Pancreas (tissue), 10 donors: ENCODE data around the gene TSPO2. TPM values are rescaled to one million over a fixed set of nuclear protein-coding genes. Genes with fewer than 3 reads are reported as not detected.
"Not testable (repeated sequence)": the region's sequence is repeated elsewhere in the genome, so short reads cannot be mapped to it uniquely, and the experiment has no call there.

ENCODE experiments used
- ATAC-seq, 4 donors: fragments of 200-7000 bp; cut with Tn5 transposase; one replicate each; pipeline versions ENCODE4 v1.8.0 to v1.9.1; 2020; ENCODE audit warnings: mild to moderate bottlenecking in 4 of 4, moderate library complexity in 4 of 4
- DNase-seq, 6 donors: peaks; one replicate each; pipeline ENCODE4 v3.0.0-alpha.2; 2020
- FAIRE-seq: peaks from 2 replicates; lab custom pipeline; 2012; peaks lifted over from hg19 to GRCh38; lab: Jason Lieb, UNC
- H3K27ac ChIP-seq, 4 donors: fragments of 200-600 bp; sonication (generic); 1 replicate in 3 of 4; 2 replicates in 1 of 4; pipeline versions ENCODE4 v1.5.0 to v1.8.0; 2020
- H3K27me3 ChIP-seq, 4 donors: fragments of 200-600 bp; one replicate each; pipeline ENCODE4 v1.8.0; 2021
- H3K36me3 ChIP-seq, 3 donors: fragments of 200-600 bp; sonication (generic) in 1 of 3; one replicate each; pipeline versions ENCODE4 v1.5.0 to v1.8.0; 2020 to 2021
- H3K4me1 ChIP-seq, 3 donors: fragments of 200-600 bp; one replicate each; pipeline ENCODE4 v1.8.0; 2021
- H3K4me3 ChIP-seq, 4 donors: fragments of 200-600 bp; sonication (generic) in 2 of 4; one replicate each; pipeline versions ENCODE4 v1.5.0 to v1.8.0; 2020 to 2021
- H3K9me3 ChIP-seq, 4 donors: fragments of 200-600 bp; one replicate each; pipeline ENCODE4 v1.8.0; 2021
- WGBS, 2 donors: extraction: QIAGEN DNeasy Blood & Tissue Kit; methylation state at CpG; one replicate each; pipeline ENCODE4 v1.1.7; 2013; 5-methylcytosine and 5-hydroxymethylcytosine counted together
- intact Hi-C, 3 donors: fragments of 100-400 bp; cut with DNase I; formaldehyde crosslinking; loops; one replicate each; pipeline versions ENCODE4 v1.11.1 to v1.14.2; 2022
- polyA plus RNA-seq, 2 donors: library from polyadenylated mRNA; stranded (reverse); fragments of 200-250 nt; gene quantifications; one replicate each; pipeline ENCODE4 v1.2.3, GENCODE V29; 2013
- total RNA-seq, 6 donors: library from RNA; stranded (reverse); fragmentation: NEBNext Ultra II Directional in 4 of 6; extraction: Animal tissue kit (Norgen Biotek cat#: 25700) in 4 of 6; gene quantifications; one replicate each; pipeline versions ENCODE4 v1.2.1 to v1.2.4, GENCODE V29; 2021 to 2023
- TF ChIP-seq, protein P1 (sequence below), 4 donors: fragments of 200-600 bp; sonication (generic) in 3 of 4; IDR thresholded peaks; one replicate each; pipeline versions ENCODE4 v1.5.0 to v1.8.0; 2021; ENCODE audit warnings: antibody characterized with exemption in 4 of 4
- donor health status: healthy with polysubstance abuse.
- donor health status: DM: no; HTN: no; CAD: no; lungs with moderate emphysema.
- donor health status: DM: no; HTN: no; CAD: no.
- donor health status: control.
- donor health status: control.
- donor health status: Bipolar disorder and iron deficiency.
- donor health status: DM: yes; HTN: yes; CAD: no.
- donor health status: DM: no; HTN: no; CAD: no.
- donor health status: DM: no; HTN: no; CAD: no.
- donor health status: DM: yes; HTN: yes; CAD: no.

Gene TSPO2
- total and polyA plus RNA-seq, 8 donors: 0.12 to 0.42 (median 0.28) TPM; not detected in 5

DNA sequence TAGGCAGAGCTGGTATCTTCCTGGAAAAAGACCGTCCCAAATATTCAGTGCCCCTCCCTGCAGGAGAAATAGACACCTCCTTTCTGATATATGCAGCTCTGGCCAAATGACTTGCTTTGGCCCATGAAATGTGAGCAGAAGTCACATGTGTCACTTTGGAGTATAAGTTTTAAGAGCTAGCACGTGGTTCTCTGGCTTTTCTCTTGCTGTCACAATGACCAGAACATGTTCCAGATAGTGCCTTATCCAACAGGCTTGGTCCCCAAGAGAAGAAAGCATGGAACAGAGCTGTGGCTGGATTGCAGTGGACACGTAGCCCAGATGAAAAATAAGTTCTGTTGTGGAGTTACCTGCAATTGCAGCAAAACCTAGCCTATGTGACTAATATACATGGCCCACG lies 43.6 kb upstream of the TSPO2 start:
- peak in 1 of 6 donors; percentile 21 for DNase-seq
- H3K4me1 ChIP-seq: peaks cover 55 to 64% (median 60%) of the 10 kb centered on the region in 3 donors
- FAIRE-seq: no peak
- no peaks in the 10 kb centered on the region for H3K36me3 ChIP-seq
- peak overlapping the region; percentile 79 to 91 (median 89) for H3K27ac ChIP-seq
- peak; percentile 4 to 15 (median 8) for ATAC-seq
- H3K4me3 ChIP-seq: no peak overlapping the region
- TF ChIP-seq, protein P1, sequence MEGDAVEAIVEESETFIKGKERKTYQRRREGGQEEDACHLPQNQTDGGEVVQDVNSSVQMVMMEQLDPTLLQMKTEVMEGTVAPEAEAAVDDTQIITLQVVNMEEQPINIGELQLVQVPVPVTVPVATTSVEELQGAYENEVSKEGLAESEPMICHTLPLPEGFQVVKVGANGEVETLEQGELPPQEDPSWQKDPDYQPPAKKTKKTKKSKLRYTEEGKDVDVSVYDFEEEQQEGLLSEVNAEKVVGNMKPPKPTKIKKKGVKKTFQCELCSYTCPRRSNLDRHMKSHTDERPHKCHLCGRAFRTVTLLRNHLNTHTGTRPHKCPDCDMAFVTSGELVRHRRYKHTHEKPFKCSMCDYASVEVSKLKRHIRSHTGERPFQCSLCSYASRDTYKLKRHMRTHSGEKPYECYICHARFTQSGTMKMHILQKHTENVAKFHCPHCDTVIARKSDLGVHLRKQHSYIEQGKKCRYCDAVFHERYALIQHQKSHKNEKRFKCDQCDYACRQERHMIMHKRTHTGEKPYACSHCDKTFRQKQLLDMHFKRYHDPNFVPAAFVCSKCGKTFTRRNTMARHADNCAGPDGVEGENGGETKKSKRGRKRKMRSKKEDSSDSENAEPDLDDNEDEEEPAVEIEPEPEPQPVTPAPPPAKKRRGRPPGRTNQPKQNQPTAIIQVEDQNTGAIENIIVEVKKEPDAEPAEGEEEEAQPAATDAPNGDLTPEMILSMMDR (IDR thresholded peaks at IDR 0.05): no peak
- intact Hi-C loops: no loop called here
- H3K9me3 ChIP-seq: no peaks in the 10 kb centered on the region
- H3K27me3 ChIP-seq: no peaks in the 10 kb centered on the region
- 34 to 40% methylated on average over 4 of the region's 4 CpGs for WGBS, 2 donors

DNA sequence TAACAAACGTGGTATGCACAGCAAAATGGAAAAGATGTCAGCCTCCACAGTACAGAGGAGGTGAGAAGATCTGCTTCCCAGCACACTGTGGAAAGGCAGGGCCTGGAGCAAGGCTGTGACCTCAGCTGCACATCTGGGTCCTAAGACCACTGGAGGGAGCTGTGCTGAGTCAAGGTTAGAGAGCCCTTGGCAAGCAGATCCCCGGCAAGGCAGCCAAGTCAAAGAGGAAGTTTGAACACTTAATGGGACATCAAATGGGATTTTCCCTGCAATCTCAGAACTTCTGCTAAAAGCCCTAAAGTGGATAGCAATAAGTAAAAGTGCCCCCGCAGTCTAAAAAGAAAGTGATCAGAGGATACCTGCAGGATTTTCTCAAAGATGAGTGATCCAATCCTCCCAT lies 42.7 kb upstream of the TSPO2 start:
- Histone ChIP-seq H3K36me3 (no peaks in the 10 kb centered on the region), H3K27me3 (no peaks in the 10 kb centered on the region), H3K9me3 (no peaks in the 10 kb centered on the region), H3K27ac (peak overlapping the region; percentile 79 to 91 (median 89)), H3K4me3 (no peak overlapping the region), H3K4me1 (peaks cover 47 to 61% (median 52%) of the 10 kb centered on the region in 3 donors)
- intact Hi-C loops: no loop called here
- ATAC-seq (peak; percentile 30 to 64 (median 56)), DNase-seq (peak in 4 of 6 donors; percentile 67 to 82 (median 74)), FAIRE-seq (no peak)
- 32 to 43% methylated on average over 3 of the region's 3 CpGs for WGBS, 2 donors
- TF ChIP-seq, protein P1 (IDR thresholded peaks at IDR 0.05): peak in 2 of 4 donors; percentile 21 to 22

DNA sequence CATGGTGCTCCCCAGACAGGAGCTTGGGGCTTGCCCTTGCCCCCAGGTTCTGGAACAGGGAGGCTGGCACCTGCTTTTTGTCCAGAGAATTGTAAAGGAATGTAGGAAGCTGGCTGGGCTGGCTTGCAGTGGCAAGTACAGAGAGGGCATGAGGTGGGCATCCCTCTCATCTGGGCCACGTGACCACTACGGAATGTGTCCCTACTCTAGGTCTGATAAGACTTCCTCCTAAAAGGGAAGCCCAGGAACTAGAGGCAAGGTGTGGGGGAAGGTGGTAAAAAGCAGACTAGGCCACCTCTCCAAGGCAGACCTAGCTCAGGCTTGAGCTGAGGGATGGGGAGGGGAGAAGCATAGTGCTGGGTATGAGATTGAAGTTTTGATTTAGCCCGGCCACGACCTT lies 42.0 kb upstream of the TSPO2 start:
- TF ChIP-seq, protein P1 (IDR thresholded peaks at IDR 0.05): no peak
- DNase-seq (no peak), ATAC-seq (no peak), FAIRE-seq (no peak)
- no peaks in the 10 kb centered on the region for H3K9me3 ChIP-seq
- H3K36me3 ChIP-seq: no peaks in the 10 kb centered on the region
- 72 to 83% methylated on average over 4 of the region's 4 CpGs for WGBS, 2 donors
- H3K4me1 ChIP-seq: peaks cover 42 to 57% (median 45%) of the 10 kb centered on the region in 3 donors
- peak overlapping the region; percentile 42 to 91 (median 83) for H3K27ac ChIP-seq
- no peak overlapping the region for H3K4me3 ChIP-seq
- no peaks in the 10 kb centered on the region for H3K27me3 ChIP-seq
- intact Hi-C loops: no loop called here

DNA sequence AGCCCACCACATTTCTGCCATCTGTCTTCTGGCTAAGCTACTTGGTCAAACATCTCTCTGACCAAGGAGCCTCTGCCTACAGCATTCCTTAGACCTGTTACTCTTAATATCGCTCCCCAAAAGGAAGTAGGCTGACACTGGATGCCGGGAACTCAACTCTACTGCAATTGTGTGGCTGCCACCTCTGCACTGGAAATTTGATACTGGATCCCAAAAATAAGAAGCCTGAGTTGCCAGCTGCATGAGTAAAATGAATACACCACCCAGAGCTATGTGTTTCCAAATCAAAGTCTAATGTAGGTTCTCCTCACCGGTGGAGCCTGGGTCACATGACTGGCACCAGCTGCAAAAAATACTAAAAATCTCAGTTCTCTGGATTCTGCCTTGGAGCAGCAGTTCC lies 40.1 kb upstream of the TSPO2 start:
- H3K4me1 ChIP-seq: peaks cover 24 to 38% (median 33%) of the 10 kb centered on the region in 3 donors
- ATAC-seq: no peak

DNA sequence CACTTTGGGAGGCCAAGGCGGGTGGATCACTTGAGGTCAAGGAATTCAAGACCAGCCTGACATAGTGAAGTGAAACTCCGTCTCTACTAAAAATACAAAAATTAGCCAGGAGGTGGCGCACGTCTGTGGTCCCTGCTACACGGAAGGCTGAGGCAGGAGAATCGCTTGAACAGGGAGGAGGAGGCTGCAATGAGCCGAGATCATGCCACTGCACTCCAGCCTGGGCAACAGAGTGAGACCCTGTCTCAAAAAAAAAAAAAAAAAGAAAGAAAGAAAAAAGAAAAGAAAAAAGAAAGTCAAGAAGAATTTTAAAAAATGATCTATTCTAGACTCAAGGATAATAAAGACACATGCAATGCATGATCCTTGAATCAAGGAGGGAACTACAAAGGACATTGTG lies 36.0 kb upstream of the TSPO2 start:
- intact Hi-C loops, H3K9me3 ChIP-seq: not testable (repeated sequence)
- peak; percentile 41 for FAIRE-seq

More for the DNA sequence above, 40.1 kb upstream of the TSPO2 start:
- H3K9me3 ChIP-seq: no peaks in the 10 kb centered on the region
- DNase-seq (no peak), FAIRE-seq (no peak)
- H3K27ac ChIP-seq: no peak overlapping the region
- intact Hi-C loops: no loop called here
- no peak overlapping the region for H3K4me3 ChIP-seq
- TF ChIP-seq, protein P1 (IDR thresholded peaks at IDR 0.05): no peak
- H3K36me3 ChIP-seq: no peaks in the 10 kb centered on the region
- H3K27me3 ChIP-seq: no peaks in the 10 kb centered on the region
- WGBS, 2 donors: 67 to 72% methylated on average over 3 of the region's 3 CpGs

DNA sequence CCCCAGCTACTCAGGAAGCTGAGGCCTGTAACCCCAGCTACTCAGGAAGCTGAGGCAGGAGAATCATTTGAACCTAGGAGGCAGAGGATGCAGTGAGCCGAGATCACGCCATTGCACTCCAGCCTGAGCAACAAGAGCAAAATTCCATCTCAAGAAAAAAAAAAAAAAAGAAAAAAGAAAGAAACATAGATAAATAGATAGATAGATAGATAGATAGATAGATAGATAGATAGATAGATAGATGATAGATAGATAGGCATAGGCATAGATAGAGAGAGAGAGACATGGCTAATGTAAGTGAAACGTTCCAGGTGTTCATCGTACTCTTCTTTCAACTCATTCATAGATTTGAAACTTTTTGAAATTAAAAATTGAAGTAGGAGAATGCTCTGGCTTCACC lies 35.3 kb upstream of the TSPO2 start:
- 85 to 91% methylated on average over 4 of the region's 4 CpGs for WGBS, 2 donors
- FAIRE-seq, intact Hi-C loops, H3K27ac ChIP-seq, H3K4me3 ChIP-seq, H3K36me3 ChIP-seq, ATAC-seq, H3K9me3 ChIP-seq, DNase-seq, H3K4me1 ChIP-seq, H3K27me3 ChIP-seq: not testable (repeated sequence)

More for the DNA sequence above, 36.0 kb upstream of the TSPO2 start:
- H3K4me1 ChIP-seq, H3K36me3 ChIP-seq, H3K27ac ChIP-seq, H3K27me3 ChIP-seq, H3K4me3 ChIP-seq: not testable (repeated sequence)
- peak in 3 of 6 donors; percentile 52 to 68 (median 55) for DNase-seq
- TF ChIP-seq, protein P1 (IDR thresholded peaks at IDR 0.05): peak; percentile 40 to 55 (median 48)
- WGBS, 2 donors: 15 to 30% methylated on average over 7 of the region's 7 CpGs
- ATAC-seq: peak; percentile 74 to 95 (median 90)
